Activated CD8-positive, alpha-beta memory T cell treated with anti-CD3 and anti-CD28 coated beads for 4 hours (primary cell): ENCODE data around the gene KLHDC7A.

Experiments
- DNase-seq, 2 donors: peaks; one replicate each; pipeline ENCODE4 v3.0.0-alpha.2; 2020; ENCODE audit warnings: low read depth in 2 of 2

KLHDC7A gene

GRCh38 chr1:18473195-18473815, 7.4 kb upstream of the KLHDC7A start:
- no peak for DNase-seq

GRCh38 chr1:18474559-18475175, 6.1 kb upstream of the KLHDC7A start:
- no peak for DNase-seq

GRCh38 chr1:18475234-18475905, 5.4 kb upstream of the KLHDC7A start:
- DNase-seq, result no peak

- DNase-seq, result no peak
Observed at GRCh38 chr1:18479454-18479853, 1.3 kb upstream of the KLHDC7A start.

GRCh38 chr1:18481190-18481920, 625 bp downstream of the KLHDC7A start:
- DNase-seq, result no peak

GRCh38 chr1:18481921-18482701, 1.4 kb downstream of the KLHDC7A start:
- no peak for DNase-seq

GRCh38 chr1:18482721-18483425, 2.1 kb downstream of the KLHDC7A start:
- DNase-seq, result no peak

- no peak for DNase-seq
Observed at GRCh38 chr1:18484276-18484675, 3.5 kb downstream of the KLHDC7A start.

- DNase-seq, result no peak
Observed at GRCh38 chr1:18484721-18485120, 4.0 kb downstream of the KLHDC7A start.

- DNase-seq, result no peak
Observed at GRCh38 chr1:18485227-18485626, 4.5 kb downstream of the KLHDC7A start.

GRCh38 chr1:18486195-18486594, 5.5 kb downstream of the KLHDC7A start:
- DNase-seq, result no peak

GRCh38 chr1:18489417-18490143, 8.8 kb downstream of the KLHDC7A start:
- no peak for DNase-seq

GRCh38 chr1:18491168-18491567, 10.4 kb downstream of the KLHDC7A start:
- no peak for DNase-seq

- no peak for DNase-seq
Observed at GRCh38 chr1:18494304-18494703, 13.6 kb downstream of the KLHDC7A start.

- DNase-seq, result no peak
Observed at GRCh38 chr1:18495635-18496034, 14.9 kb downstream of the KLHDC7A start.

- DNase-seq, result no peak
Observed at GRCh38 chr1:18496056-18496455, 15.3 kb downstream of the KLHDC7A start.

GRCh38 chr1:18496497-18497235, 15.9 kb downstream of the KLHDC7A start:
- DNase-seq, result no peak

GRCh38 chr1:18501833-18502232, 21.1 kb downstream of the KLHDC7A start:
- no peak for DNase-seq

- no peak for DNase-seq
Observed at GRCh38 chr1:18504609-18505008, 23.9 kb downstream of the KLHDC7A start.

GRCh38 chr1:18505666-18506065, 24.9 kb downstream of the KLHDC7A start:
- no peak for DNase-seq
